Liver (tissue), 3 donors: Measurements from ENCODE around the gene RANBP3.

Source experiments
- GABPA ChIP-seq, 2 donors: IDR thresholded peaks in 1 of 2; conservative IDR thresholded peaks in 1 of 2; 2 replicates each; pipeline ENCODE4 v1.6.1; 2016; ENCODE audit warnings: antibody characterized with exemption in 2 of 2, mild to moderate bottlenecking in 1 of 2, moderate library complexity in 1 of 2
- JUND ChIP-seq, 2 donors: IDR thresholded peaks; 2 replicates each; pipeline ENCODE4 v1.6.1; 2016; ENCODE audit warnings: antibody characterized with exemption in 2 of 2
- NR2F2 ChIP-seq: IDR thresholded peaks from 2 replicates; pipeline ENCODE4 v1.6.1; 2016; ENCODE audit warnings: antibody characterized with exemption
- RXRA ChIP-seq, 2 donors: IDR thresholded peaks; 2 replicates each; pipeline ENCODE4 v1.6.1; 2017 to 2018; ENCODE audit warnings: antibody characterized with exemption in 2 of 2, mild to moderate bottlenecking in 1 of 2
- SP1 ChIP-seq: IDR thresholded peaks from 2 replicates; pipeline ENCODE4 v1.6.1; 2018; ENCODE audit warnings: antibody characterized with exemption, mild to moderate bottlenecking
- YY1 ChIP-seq: IDR thresholded peaks from 2 replicates; pipeline ENCODE4 v1.6.1; 2016; ENCODE audit warnings: antibody characterized with exemption, mild to moderate bottlenecking
- TF ChIP-seq, protein P1 (sequence below): fragments of 150-350 bp; IDR thresholded peaks from 2 replicates; pipeline ENCODE4 v1.5.1; 2017; ENCODE audit warnings: improper control_type of control experiment, low read depth, low read length; ENCODE audit not compliant: missing input control
- TF ChIP-seq, protein P2 (sequence below): IDR thresholded peaks from 2 replicates; pipeline ENCODE4 v1.6.1; 2016; ENCODE audit warnings: antibody characterized with exemption
- TF ChIP-seq, protein P3 (sequence below): IDR thresholded peaks from 2 replicates; pipeline ENCODE4 v1.6.1; 2016; ENCODE audit warnings: antibody characterized with exemption
- TF ChIP-seq, protein P4 (sequence below): IDR thresholded peaks from 2 replicates; pipeline ENCODE4 v1.6.1; 2016; ENCODE audit warnings: antibody characterized with exemption, mild to moderate bottlenecking
- donor health status: healthy.
- donor health status: healthy.

DNA sequence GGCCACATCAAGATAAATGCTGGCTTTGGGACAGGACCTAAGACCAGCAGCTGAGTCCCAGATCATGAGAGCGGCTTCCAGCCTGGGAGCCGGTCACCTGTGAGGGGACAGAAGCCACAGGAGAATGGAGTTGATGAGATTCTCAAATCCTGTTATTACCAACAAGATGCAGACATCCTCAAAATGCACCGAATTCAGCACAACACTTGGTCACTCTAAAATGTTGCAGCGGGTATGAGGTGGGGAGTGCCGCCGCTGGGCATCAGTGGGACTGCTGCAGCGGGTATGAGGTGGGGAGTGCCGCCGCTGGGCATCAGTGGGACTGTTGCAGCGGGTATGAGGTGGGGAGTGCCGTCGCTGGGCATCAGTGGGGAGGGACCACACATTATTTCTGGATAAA, 21.2 kb downstream of the RANBP3 start:
- TF ChIP-seq, protein P1, sequence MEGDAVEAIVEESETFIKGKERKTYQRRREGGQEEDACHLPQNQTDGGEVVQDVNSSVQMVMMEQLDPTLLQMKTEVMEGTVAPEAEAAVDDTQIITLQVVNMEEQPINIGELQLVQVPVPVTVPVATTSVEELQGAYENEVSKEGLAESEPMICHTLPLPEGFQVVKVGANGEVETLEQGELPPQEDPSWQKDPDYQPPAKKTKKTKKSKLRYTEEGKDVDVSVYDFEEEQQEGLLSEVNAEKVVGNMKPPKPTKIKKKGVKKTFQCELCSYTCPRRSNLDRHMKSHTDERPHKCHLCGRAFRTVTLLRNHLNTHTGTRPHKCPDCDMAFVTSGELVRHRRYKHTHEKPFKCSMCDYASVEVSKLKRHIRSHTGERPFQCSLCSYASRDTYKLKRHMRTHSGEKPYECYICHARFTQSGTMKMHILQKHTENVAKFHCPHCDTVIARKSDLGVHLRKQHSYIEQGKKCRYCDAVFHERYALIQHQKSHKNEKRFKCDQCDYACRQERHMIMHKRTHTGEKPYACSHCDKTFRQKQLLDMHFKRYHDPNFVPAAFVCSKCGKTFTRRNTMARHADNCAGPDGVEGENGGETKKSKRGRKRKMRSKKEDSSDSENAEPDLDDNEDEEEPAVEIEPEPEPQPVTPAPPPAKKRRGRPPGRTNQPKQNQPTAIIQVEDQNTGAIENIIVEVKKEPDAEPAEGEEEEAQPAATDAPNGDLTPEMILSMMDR = no peak
- TF ChIP-seq, protein P2, sequence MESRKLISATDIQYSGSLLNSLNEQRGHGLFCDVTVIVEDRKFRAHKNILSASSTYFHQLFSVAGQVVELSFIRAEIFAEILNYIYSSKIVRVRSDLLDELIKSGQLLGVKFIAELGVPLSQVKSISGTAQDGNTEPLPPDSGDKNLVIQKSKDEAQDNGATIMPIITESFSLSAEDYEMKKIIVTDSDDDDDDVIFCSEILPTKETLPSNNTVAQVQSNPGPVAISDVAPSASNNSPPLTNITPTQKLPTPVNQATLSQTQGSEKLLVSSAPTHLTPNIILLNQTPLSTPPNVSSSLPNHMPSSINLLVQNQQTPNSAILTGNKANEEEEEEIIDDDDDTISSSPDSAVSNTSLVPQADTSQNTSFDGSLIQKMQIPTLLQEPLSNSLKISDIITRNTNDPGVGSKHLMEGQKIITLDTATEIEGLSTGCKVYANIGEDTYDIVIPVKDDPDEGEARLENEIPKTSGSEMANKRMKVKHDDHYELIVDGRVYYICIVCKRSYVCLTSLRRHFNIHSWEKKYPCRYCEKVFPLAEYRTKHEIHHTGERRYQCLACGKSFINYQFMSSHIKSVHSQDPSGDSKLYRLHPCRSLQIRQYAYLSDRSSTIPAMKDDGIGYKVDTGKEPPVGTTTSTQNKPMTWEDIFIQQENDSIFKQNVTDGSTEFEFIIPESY = no peak
- TF ChIP-seq, protein P3, sequence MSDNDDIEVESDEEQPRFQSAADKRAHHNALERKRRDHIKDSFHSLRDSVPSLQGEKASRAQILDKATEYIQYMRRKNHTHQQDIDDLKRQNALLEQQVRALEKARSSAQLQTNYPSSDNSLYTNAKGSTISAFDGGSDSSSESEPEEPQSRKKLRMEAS = no peak
- TF ChIP-seq GABPA (IDR thresholded peaks at IDR 0.05 in 1 of 2, conservative IDR thresholded peaks at IDR 0.05 in 1 of 2) = no peak
- no peak for TF ChIP-seq RXRA (IDR thresholded peaks at IDR 0.05)
- TF ChIP-seq, protein P4, sequence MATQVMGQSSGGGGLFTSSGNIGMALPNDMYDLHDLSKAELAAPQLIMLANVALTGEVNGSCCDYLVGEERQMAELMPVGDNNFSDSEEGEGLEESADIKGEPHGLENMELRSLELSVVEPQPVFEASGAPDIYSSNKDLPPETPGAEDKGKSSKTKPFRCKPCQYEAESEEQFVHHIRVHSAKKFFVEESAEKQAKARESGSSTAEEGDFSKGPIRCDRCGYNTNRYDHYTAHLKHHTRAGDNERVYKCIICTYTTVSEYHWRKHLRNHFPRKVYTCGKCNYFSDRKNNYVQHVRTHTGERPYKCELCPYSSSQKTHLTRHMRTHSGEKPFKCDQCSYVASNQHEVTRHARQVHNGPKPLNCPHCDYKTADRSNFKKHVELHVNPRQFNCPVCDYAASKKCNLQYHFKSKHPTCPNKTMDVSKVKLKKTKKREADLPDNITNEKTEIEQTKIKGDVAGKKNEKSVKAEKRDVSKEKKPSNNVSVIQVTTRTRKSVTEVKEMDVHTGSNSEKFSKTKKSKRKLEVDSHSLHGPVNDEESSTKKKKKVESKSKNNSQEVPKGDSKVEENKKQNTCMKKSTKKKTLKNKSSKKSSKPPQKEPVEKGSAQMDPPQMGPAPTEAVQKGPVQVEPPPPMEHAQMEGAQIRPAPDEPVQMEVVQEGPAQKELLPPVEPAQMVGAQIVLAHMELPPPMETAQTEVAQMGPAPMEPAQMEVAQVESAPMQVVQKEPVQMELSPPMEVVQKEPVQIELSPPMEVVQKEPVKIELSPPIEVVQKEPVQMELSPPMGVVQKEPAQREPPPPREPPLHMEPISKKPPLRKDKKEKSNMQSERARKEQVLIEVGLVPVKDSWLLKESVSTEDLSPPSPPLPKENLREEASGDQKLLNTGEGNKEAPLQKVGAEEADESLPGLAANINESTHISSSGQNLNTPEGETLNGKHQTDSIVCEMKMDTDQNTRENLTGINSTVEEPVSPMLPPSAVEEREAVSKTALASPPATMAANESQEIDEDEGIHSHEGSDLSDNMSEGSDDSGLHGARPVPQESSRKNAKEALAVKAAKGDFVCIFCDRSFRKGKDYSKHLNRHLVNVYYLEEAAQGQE = no peak
- TF ChIP-seq SP1 = no peak
- no peak for TF ChIP-seq JUND (IDR thresholded peaks at IDR 0.05)
- no peak for TF ChIP-seq NR2F2
- no peak for TF ChIP-seq YY1
